ENCODE measurements around the gene ATL2.
A peak's percentile ranks its signal among the peaks of the same experiment; 100 is the strongest.

Gene ATL2

GRCh38 chr2:38315707-38316333 lies 61.3 kb downstream of the ATL2 start:
- H3K4me3 ChIP-seq (ENCODE audit: control insufficient read depth, low read depth, low read length) = no peak overlapping the region
- DNase-seq (ENCODE audit: low read depth) = peak; percentile 60
- peak; percentile 78 for TF ChIP-seq CTCF (conservative IDR thresholded peaks at IDR 0.05; ENCODE audit: control insufficient read depth, insufficient read depth, low read depth, low read length)

GRCh38 chr2:38308821-38309220 lies 68.3 kb downstream of the ATL2 start:
- DNase-seq (ENCODE audit: low read depth) = no peak
- no peak overlapping the region for H3K4me3 ChIP-seq (ENCODE audit: control insufficient read depth, low read depth, low read length)
- TF ChIP-seq CTCF (conservative IDR thresholded peaks at IDR 0.05; ENCODE audit: control insufficient read depth, insufficient read depth, low read depth, low read length) = no peak

GRCh38 chr2:38301969-38302702 lies 74.9 kb downstream of the ATL2 start:
- no peak overlapping the region for H3K4me3 ChIP-seq (ENCODE audit: control insufficient read depth, low read depth, low read length)
- no peak for TF ChIP-seq CTCF (conservative IDR thresholded peaks at IDR 0.05; ENCODE audit: control insufficient read depth, insufficient read depth, low read depth, low read length)
- peak; percentile 21 for DNase-seq (ENCODE audit: low read depth)

- no peak for DNase-seq (ENCODE audit: low read depth)
- H3K4me3 ChIP-seq (ENCODE audit: control insufficient read depth, low read depth, low read length) = no peak overlapping the region
- TF ChIP-seq CTCF (conservative IDR thresholded peaks at IDR 0.05; ENCODE audit: control insufficient read depth, insufficient read depth, low read depth, low read length) = no peak
Measured at GRCh38 chr2:38301340-38301968, 75.6 kb downstream of the ATL2 start.

- no peak for TF ChIP-seq CTCF (conservative IDR thresholded peaks at IDR 0.05; ENCODE audit: control insufficient read depth, insufficient read depth, low read depth, low read length)
- no peak overlapping the region for H3K4me3 ChIP-seq (ENCODE audit: control insufficient read depth, low read depth, low read length)
- DNase-seq (ENCODE audit: low read depth) = no peak
Measured at GRCh38 chr2:38298539-38298938, 78.5 kb downstream of the ATL2 start.

- DNase-seq (ENCODE audit: low read depth) = no peak
- no peak overlapping the region for H3K4me3 ChIP-seq (ENCODE audit: control insufficient read depth, low read depth, low read length)
- no peak for TF ChIP-seq CTCF (conservative IDR thresholded peaks at IDR 0.05; ENCODE audit: control insufficient read depth, insufficient read depth, low read depth, low read length)
Measured at GRCh38 chr2:38296197-38296780, 80.8 kb downstream of the ATL2 start.

All from fibroblast of mammary gland (primary cell).